Trophoblast cell (in vitro differentiated cells and primary cell): ENCODE results near the gene ARFGEF2.

Source experiments
- DNase-seq, 2 donors: peaks; one replicate each; pipeline ENCODE4 v3.0.0-alpha.2; 2016
- H2AFZ ChIP-seq: 2 replicates; pipeline ENCODE4 v1.6.1; 2013; ENCODE audit warnings: low read length, moderate library complexity, mild to moderate bottlenecking; ENCODE audit not compliant: insufficient read depth, poor library complexity
- H2AK5ac ChIP-seq: 2 replicates; pipeline ENCODE4 v1.6.1; 2013; ENCODE audit warnings: mild to moderate bottlenecking, low read length
- H2BK120ac ChIP-seq: 2 replicates; pipeline ENCODE4 v1.6.1; 2013; ENCODE audit warnings: low read length, mild to moderate bottlenecking, moderate library complexity; ENCODE audit not compliant: insufficient read depth, poor library complexity
- H2BK12ac ChIP-seq: 2 replicates; pipeline ENCODE4 v1.6.1; 2013; ENCODE audit warnings: mild to moderate bottlenecking, low read length, moderate library complexity
- H2BK5ac ChIP-seq: 2 replicates; pipeline ENCODE4 v1.6.1; 2013; ENCODE audit warnings: low read length, low read depth, moderate library complexity, mild to moderate bottlenecking; ENCODE audit not compliant: poor library complexity
- H3K14ac ChIP-seq: 2 replicates; pipeline ENCODE4 v1.6.1; 2013; ENCODE audit warnings: mild to moderate bottlenecking, low read length
- H3K18ac ChIP-seq: 2 replicates; pipeline ENCODE4 v1.6.1; 2013; ENCODE audit warnings: mild to moderate bottlenecking, low read length
- H3K23ac ChIP-seq: 2 replicates; pipeline ENCODE4 v1.6.1; 2013; ENCODE audit warnings: low read length
- H3K27ac ChIP-seq: 2 replicates; pipeline ENCODE4 v1.5.1; 2013; ENCODE audit warnings: low read depth, mild to moderate bottlenecking, inconsistent platforms, low read length, moderate library complexity
- H3K27me3 ChIP-seq: 2 replicates; pipeline ENCODE4 v1.6.1; 2013; ENCODE audit warnings: inconsistent platforms, mild to moderate bottlenecking, low read length, moderate library complexity; ENCODE audit not compliant: insufficient read depth
- H3K36me3 ChIP-seq, 2 experiments: 1 replicate in 1 of 2; 2 replicates in 1 of 2; pipeline ENCODE4 v1.6.1; 2013; ENCODE audit warnings: low read length in 2 of 2, mild to moderate bottlenecking in 2 of 2, moderate library complexity in 1 of 2; ENCODE audit not compliant: insufficient read depth in 2 of 2, control insufficient read depth in 1 of 2
- H3K4ac ChIP-seq: 2 replicates; pipeline ENCODE4 v1.6.1; 2013; ENCODE audit warnings: low read depth, mild to moderate bottlenecking, low read length, moderate library complexity
- H3K4me1 ChIP-seq, 2 experiments: 1 replicate in 1 of 2; 2 replicates in 1 of 2; pipeline ENCODE4 v1.6.1; 2013; ENCODE audit warnings: low read length in 2 of 2, mild to moderate bottlenecking in 2 of 2, moderate library complexity in 1 of 2; ENCODE audit not compliant: insufficient read depth in 2 of 2, control insufficient read depth in 1 of 2
- H3K4me2 ChIP-seq: 2 replicates; pipeline ENCODE4 v1.6.1; 2013; ENCODE audit warnings: inconsistent platforms, mild to moderate bottlenecking, low read length, moderate library complexity
- H3K4me3 ChIP-seq: 2 replicates; pipeline ENCODE4 v1.5.1; 2013; ENCODE audit warnings: mild to moderate bottlenecking, low read depth, low read length, inconsistent platforms
- H3K79me1 ChIP-seq: one replicate; pipeline ENCODE4 v1.6.1; 2013; ENCODE audit warnings: low read length
- H3K79me2 ChIP-seq: 2 replicates; pipeline ENCODE4 v1.6.1; 2013; ENCODE audit warnings: low read length, mild to moderate bottlenecking; ENCODE audit not compliant: control insufficient read depth, insufficient read depth, poor library complexity
- H3K9ac ChIP-seq: 2 replicates; pipeline ENCODE4 v1.6.1; 2013; ENCODE audit warnings: mild to moderate bottlenecking, low read length
- H3K9me3 ChIP-seq: 2 replicates; pipeline ENCODE4 v1.6.1; 2013; ENCODE audit warnings: low read depth, mild to moderate bottlenecking, control low read depth, inconsistent platforms, low read length; ENCODE audit not compliant: insufficient read depth
- H4K12ac ChIP-seq: 2 replicates; pipeline ENCODE4 v1.6.1; 2013; ENCODE audit warnings: low read depth, mild to moderate bottlenecking, low read length, moderate library complexity
- H4K8ac ChIP-seq: 2 replicates; pipeline ENCODE4 v1.6.1; 2013; ENCODE audit warnings: low read depth, mild to moderate bottlenecking, low read length, moderate library complexity
- H4K91ac ChIP-seq: one replicate; pipeline ENCODE4 v1.6.1; 2013; ENCODE audit warnings: low read depth, mild to moderate bottlenecking, low read length, moderate library complexity
- WGBS: extraction: QIAGEN DNeasy Blood & Tissue Kit; methylation state at CpG from one replicate; pipeline ENCODE4 v1.1.7; 2013; ENCODE audit warnings: missing lambda C conversion rate; ENCODE audit not compliant: insufficient read length, insufficient coverage; ENCODE audit errors: extremely low coverage; 5-methylcytosine and 5-hydroxymethylcytosine counted together

The ARFGEF2 gene

DNA sequence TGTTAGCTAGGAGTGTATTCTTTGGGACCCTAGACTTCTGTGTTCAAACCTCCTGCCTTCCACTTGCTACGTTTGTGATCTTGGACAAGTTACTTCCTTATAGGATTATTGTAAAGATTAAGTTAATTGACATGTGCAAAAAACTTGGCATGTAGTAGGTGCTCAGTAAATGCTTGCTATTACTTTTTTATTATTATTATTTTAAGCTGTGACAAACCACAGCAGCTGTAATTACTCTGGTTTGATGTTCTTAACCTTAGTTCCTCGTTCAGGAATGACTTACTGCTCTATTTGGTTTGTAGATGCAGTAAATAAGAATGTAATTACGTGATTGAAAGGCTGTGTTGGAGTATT is 3.2 kb downstream of the ARFGEF2 start:
- Histone ChIP-seq H3K79me2 (peaks cover 11% of the 10 kb centered on the region), H3K27me3 (no peaks in the 10 kb centered on the region), H2BK12ac (no peak overlapping the region), H3K9me3 (no peaks in the 10 kb centered on the region), H2AK5ac (no peak overlapping the region), H4K12ac (no peak overlapping the region), H3K9ac (no peak overlapping the region), H3K14ac (no peak overlapping the region), H3K27ac (no peak overlapping the region), H4K91ac (no peak overlapping the region), H2BK5ac (no peak overlapping the region), H3K4me3 (no peak overlapping the region), H3K4ac (peak overlapping the region; percentile 27), H3K23ac (no peak overlapping the region), H3K4me2 (no peak overlapping the region), H3K79me1 (peaks cover 12% of the 10 kb centered on the region), H3K4me1 (peaks cover 3 to 4% of the 10 kb centered on the region in 2 experiments), H2AFZ (no peak overlapping the region), H2BK120ac (no peak overlapping the region), H3K36me3 (no peaks in the 10 kb centered on the region), H3K18ac (no peak overlapping the region), H4K8ac (no peak overlapping the region)
- no peak for DNase-seq
- WGBS, result no CpG with 5 or more reads among the region's 3 CpGs

DNA sequence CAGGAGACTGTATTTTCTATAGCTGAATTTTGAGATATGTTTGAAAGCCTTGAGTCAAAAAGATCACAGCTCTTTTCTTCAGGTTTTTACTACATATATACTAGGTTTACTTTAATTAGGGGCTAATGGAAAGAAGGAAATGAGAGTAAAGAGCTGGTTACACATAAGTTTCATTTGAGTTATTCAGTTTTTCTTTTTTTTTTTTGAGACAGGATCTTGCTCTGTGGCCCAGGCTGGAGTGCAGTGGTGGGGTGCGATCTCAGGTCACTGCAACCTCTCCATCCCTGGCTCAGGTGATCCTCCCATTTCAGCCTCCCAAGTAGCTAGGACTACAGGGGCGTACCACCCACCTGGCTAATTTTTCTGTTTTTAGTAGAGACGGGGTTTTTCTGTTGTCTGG is 4.8 kb downstream of the ARFGEF2 start:
- Histone ChIP-seq H2AFZ (no peak overlapping the region), H3K27ac (no peak overlapping the region), H3K4me3 (no peak overlapping the region), H3K4me2 (no peak overlapping the region), H4K8ac (no peak overlapping the region), H3K9me3 (no peaks in the 10 kb centered on the region), H3K27me3 (no peaks in the 10 kb centered on the region), H2AK5ac (no peak overlapping the region), H2BK12ac (no peak overlapping the region), H3K9ac (no peak overlapping the region), H2BK5ac (no peak overlapping the region), H3K23ac (no peak overlapping the region), H4K12ac (no peak overlapping the region), H2BK120ac (no peak overlapping the region), H3K4me1 (peaks cover 0 to 4% of the 10 kb centered on the region in 2 experiments), H3K18ac (no peak overlapping the region), H3K14ac (no peak overlapping the region), H3K36me3 (no peaks in the 10 kb centered on the region), H3K79me1 (peaks cover 9% of the 10 kb centered on the region), H4K91ac (no peak overlapping the region), H3K4ac (no peak overlapping the region), H3K79me2 (peaks cover 10% of the 10 kb centered on the region)
- DNase-seq, result no peak
- no CpG with 5 or more reads among the region's 3 CpGs for whole genome bisulfite sequencing

DNA sequence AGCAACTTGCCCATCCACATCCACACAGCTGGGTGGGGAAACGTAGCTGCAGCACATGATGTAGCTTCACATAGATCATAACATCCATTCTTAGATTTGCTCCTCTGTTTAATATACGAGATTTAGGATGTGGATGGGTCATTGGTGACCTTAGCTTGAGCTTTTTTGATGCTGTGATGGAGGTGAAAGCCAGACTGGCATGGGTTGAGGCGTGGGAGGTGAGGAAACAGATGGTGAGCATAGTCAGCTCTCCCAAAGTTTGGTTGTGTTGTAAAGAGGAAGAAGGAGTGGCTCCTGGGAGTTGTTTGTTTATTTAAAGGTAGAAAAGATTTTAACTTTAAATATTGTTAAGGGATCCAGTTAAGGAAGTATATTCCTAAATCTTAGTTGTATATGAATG is 5.3 kb downstream of the ARFGEF2 start:
- DNase-seq, result no peak
- Histone ChIP-seq H3K4me2 (no peak overlapping the region), H3K79me2 (peaks cover 7% of the 10 kb centered on the region), H3K27ac (no peak overlapping the region), H3K79me1 (peaks cover 6% of the 10 kb centered on the region), H3K14ac (no peak overlapping the region), H3K4me1 (peaks cover under 1 to 9% of the 10 kb centered on the region in 2 experiments), H2AK5ac (no peak overlapping the region), H3K4ac (peak overlapping the region; percentile 7), H3K4me3 (no peak overlapping the region), H3K18ac (no peak overlapping the region), H4K91ac (no peak overlapping the region), H4K8ac (no peak overlapping the region), H2BK120ac (no peak overlapping the region), H3K9ac (no peak overlapping the region), H2BK12ac (no peak overlapping the region), H3K9me3 (no peaks in the 10 kb centered on the region), H4K12ac (no peak overlapping the region), H2BK5ac (no peak overlapping the region), H3K23ac (no peak overlapping the region), H3K27me3 (no peaks in the 10 kb centered on the region), H2AFZ (no peak overlapping the region), H3K36me3 (no peaks in the 10 kb centered on the region)
- no CpG with 5 or more reads among the region's 3 CpGs for WGBS

DNA sequence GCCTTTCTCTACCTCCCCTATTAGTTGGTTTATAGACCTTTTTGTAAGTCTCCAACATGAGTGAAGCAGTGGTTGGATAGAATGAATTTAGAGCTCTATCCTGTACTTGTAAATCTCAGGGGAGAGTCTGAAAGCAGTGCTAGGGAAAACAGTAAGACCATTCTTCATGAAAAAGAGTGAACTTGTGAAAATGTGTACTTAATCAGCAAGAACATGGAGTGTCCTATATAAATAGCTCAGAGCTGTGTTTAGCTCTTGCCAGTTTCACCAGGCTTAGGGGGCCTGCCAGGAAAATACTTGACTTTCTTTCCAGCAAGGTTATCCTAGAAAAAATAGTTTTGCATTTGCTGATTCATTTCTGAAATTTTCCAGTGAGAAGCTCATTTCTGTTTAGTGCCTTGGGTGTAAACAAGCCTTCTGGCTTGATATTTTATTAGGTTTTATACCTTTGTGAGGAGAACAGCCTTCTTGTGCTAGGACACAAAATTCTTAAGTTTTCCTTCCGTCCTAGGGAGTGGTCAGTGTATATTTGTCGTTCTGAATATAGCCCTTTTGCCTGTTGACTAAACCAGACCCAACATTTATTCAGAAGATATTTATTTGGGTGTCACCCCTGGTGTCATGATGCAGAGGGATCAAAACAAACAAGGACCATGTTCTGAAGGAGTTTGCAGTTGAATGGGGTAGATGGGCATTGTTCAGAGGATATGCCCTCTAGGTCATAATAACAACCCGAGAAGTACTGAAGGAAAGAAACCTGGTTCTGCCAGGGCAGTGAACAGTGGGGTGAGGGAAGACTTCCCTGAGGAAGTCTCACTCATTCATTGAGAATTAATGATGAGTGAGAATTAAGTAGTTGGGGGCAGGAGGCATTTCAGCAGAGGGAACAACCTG is 7.6 kb downstream of the ARFGEF2 start:
- no peak overlapping the region for H3K4ac ChIP-seq
- H2BK12ac ChIP-seq, result no peak overlapping the region
- no peak overlapping the region for H3K4me3 ChIP-seq
- H3K36me3 ChIP-seq, result no peaks in the 10 kb centered on the region
- no CpG with 5 or more reads among the region's 3 CpGs for WGBS
- H3K4me2 ChIP-seq, result no peak overlapping the region
- H3K23ac ChIP-seq, result no peak overlapping the region
- DNase-seq, result no peak
- peaks cover 4% of the 10 kb centered on the region for H3K79me2 ChIP-seq
- H3K9ac ChIP-seq, result no peak overlapping the region
- H2BK5ac ChIP-seq, result no peak overlapping the region
- no peak overlapping the region for H2AK5ac ChIP-seq
- no peaks in the 10 kb centered on the region for H3K27me3 ChIP-seq
- H3K4me1 ChIP-seq, result peaks cover 10 to 19% of the 10 kb centered on the region in 2 experiments
- no peaks in the 10 kb centered on the region for H3K79me1 ChIP-seq
- no peak overlapping the region for H3K14ac ChIP-seq
- H4K8ac ChIP-seq, result no peak overlapping the region
- no peak overlapping the region for H2AFZ ChIP-seq
- H4K91ac ChIP-seq, result no peak overlapping the region
- no peak overlapping the region for H2BK120ac ChIP-seq
- H3K18ac ChIP-seq, result no peak overlapping the region
- no peak overlapping the region for H4K12ac ChIP-seq
- no peaks in the 10 kb centered on the region for H3K9me3 ChIP-seq
- H3K27ac ChIP-seq, result no peak overlapping the region
